Breast epithelium (tissue), 3 donors: ENCODE data around the gene PRICKLE2.

ENCODE experiments used
- POLR2A ChIP-seq: fragments of 450-650 bp; IDR thresholded peaks from one replicate; pipeline ENCODE4 v1.6.1; 2016; ENCODE audit warnings: antibody characterized with exemption, mild to moderate bottlenecking, moderate library complexity
- POLR2AphosphoS5 ChIP-seq, 3 donors: sonication (generic); formaldehyde crosslinking; IDR thresholded peaks; one replicate each; pipeline ENCODE4 v1.6.1; 2017; ENCODE audit warnings: antibody characterized with exemption in 3 of 3
- TF ChIP-seq, protein P1 (sequence below), 3 donors: fragments of 450-650 bp; IDR thresholded peaks; one replicate each; pipeline ENCODE4 v1.5.1; 2016 to 2017; ENCODE audit warnings: antibody characterized with exemption in 3 of 3, mild to moderate bottlenecking in 3 of 3, moderate library complexity in 3 of 3

DNA sequence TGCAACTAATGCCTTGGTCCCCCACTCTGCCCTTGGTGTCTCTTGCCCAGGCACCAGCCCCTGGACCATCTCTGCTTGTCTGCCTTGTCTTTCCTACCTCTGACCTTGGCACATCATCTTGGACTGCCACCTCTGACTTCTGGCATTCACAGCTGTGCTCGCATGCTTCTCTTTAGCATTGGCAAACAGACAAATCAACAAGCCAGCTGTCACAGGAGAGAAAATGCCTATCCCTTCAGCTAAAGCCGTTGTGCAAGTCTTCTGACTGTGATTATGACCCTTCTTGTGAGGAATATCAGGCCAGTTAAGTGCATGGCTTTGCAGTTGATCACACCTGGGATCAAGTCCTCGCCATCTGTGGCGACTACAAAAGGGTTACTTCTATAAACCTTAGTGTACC lies 84.6 kb downstream of the PRICKLE2 start:
- TF ChIP-seq, protein P1, sequence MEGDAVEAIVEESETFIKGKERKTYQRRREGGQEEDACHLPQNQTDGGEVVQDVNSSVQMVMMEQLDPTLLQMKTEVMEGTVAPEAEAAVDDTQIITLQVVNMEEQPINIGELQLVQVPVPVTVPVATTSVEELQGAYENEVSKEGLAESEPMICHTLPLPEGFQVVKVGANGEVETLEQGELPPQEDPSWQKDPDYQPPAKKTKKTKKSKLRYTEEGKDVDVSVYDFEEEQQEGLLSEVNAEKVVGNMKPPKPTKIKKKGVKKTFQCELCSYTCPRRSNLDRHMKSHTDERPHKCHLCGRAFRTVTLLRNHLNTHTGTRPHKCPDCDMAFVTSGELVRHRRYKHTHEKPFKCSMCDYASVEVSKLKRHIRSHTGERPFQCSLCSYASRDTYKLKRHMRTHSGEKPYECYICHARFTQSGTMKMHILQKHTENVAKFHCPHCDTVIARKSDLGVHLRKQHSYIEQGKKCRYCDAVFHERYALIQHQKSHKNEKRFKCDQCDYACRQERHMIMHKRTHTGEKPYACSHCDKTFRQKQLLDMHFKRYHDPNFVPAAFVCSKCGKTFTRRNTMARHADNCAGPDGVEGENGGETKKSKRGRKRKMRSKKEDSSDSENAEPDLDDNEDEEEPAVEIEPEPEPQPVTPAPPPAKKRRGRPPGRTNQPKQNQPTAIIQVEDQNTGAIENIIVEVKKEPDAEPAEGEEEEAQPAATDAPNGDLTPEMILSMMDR (IDR thresholded peaks at IDR 0.05), result no peak
- TF ChIP-seq POLR2A (no peak), POLR2AphosphoS5 (IDR thresholded peaks at IDR 0.05) (no peak)
